HepG2 (cell line): ENCODE results near the gene SLC16A5. TPM values are rescaled to one million over a fixed set of nuclear protein-coding genes. Genes with fewer than 3 reads are reported as not detected.

ENCODE experiments used
- CCAR2 ChIP-seq: fragments of 200-400 bp; formaldehyde crosslinking; optimal IDR thresholded peaks from 2 replicates; pipeline ENCODE3; 2018; ENCODE audit warnings: low read depth, mild to moderate bottlenecking, low read length, moderate library complexity
- GABPB1 ChIP-seq: IDR thresholded peaks from 2 replicates; pipeline ENCODE4 v1.6.1; 2016; ENCODE audit warnings: mild to moderate bottlenecking, missing genetic modification reagents, moderate library complexity, missing compliant biosample characterization
- MXD1 ChIP-seq: sonication (generic); formaldehyde crosslinking; IDR thresholded peaks from 2 replicates; pipeline ENCODE4 v1.4.0; 2020; ENCODE audit warnings: mild to moderate bottlenecking, missing genetic modification reagents
- NFIC ChIP-seq: IDR thresholded peaks from 2 replicates; pipeline ENCODE4 v1.6.1; 2012; ENCODE audit warnings: mild to moderate bottlenecking, low read length, inconsistent platforms
- NR2F2 ChIP-seq: IDR thresholded peaks from 2 replicates; pipeline ENCODE4 v1.6.1; 2012; ENCODE audit warnings: low read depth, inconsistent platforms, borderline replicate concordance
- PCBP2 ChIP-seq: fragments of 200-400 bp; formaldehyde crosslinking; optimal IDR thresholded peaks from 2 replicates; pipeline ENCODE3; 2018; ENCODE audit warnings: low read length, low read depth; ENCODE audit not compliant: poor library complexity, severe bottlenecking
- TCF7L2 ChIP-seq: IDR thresholded peaks from 2 replicates; pipeline ENCODE4 v1.6.1; 2011; ENCODE audit warnings: mild to moderate bottlenecking, low read depth, low read length, moderate library complexity
- TGIF2 ChIP-seq: IDR thresholded peaks from 2 replicates; pipeline ENCODE4 v1.6.1; 2016; ENCODE audit warnings: control low read depth, missing compliant biosample characterization
- ZNF501 ChIP-seq: sonication (generic); formaldehyde crosslinking; IDR thresholded peaks from 2 replicates; pipeline ENCODE4 v1.5.1; 2020; ENCODE audit warnings: mild to moderate bottlenecking, moderate library complexity, missing genetic modification reagents
- ZNF614 ChIP-seq: IDR thresholded peaks from 2 replicates; pipeline ENCODE4 v1.6.1; 2018; ENCODE audit warnings: missing biosample characterization, missing genetic modification reagents, inconsistent platforms, borderline replicate concordance
- ZNF672 ChIP-seq: sonication (generic); formaldehyde crosslinking; IDR thresholded peaks from 2 replicates; pipeline ENCODE4 v1.8.1; 2022; ENCODE audit warnings: missing genetic modification reagents
- ZSCAN20 ChIP-seq: sonication (generic); formaldehyde crosslinking; IDR thresholded peaks from 2 replicates; pipeline ENCODE4 v1.4.0; 2020; ENCODE audit warnings: missing genetic modification reagents, mild to moderate bottlenecking, borderline replicate concordance
- polyA plus RNA-seq, 8 experiments: library from polyadenylated mRNA; depleted of rRNA in 3 of 8; stranded (reverse) in 7 of 8; unstranded in 1 of 8; fragments of >200 nt; fragmentation: Illumina TruSeq in 4 of 8; extraction: Trizol in 4 of 8; gene quantifications; 2 replicates each; pipeline versions ENCODE4 v1.2.1 to v1.2.3, GENCODE V29; 2011 to 2016; ENCODE audit warnings: low read depth in 4 of 8, missing spikeins in 1 of 8, mixed read lengths in 1 of 8; ENCODE audit not compliant: insufficient read depth in 1 of 8
- total RNA-seq, 5 experiments: library from RNA; depleted of rRNA; stranded (reverse); fragments of >200 nt; fragmentation: Illumina TruSeq; extraction: Trizol; gene quantifications; 2 replicates each; pipeline ENCODE4 v1.2.3, GENCODE V29; 2016; ENCODE audit warnings: low read depth in 1 of 5
- TF ChIP-seq, protein P1 (sequence below): sonication (generic); formaldehyde crosslinking; IDR thresholded peaks from 2 replicates; pipeline ENCODE4 v1.4.0; 2020; ENCODE audit warnings: missing genetic modification reagents
- TF ChIP-seq, protein P2 (sequence below): sonication (generic); formaldehyde crosslinking; IDR thresholded peaks from 2 replicates; pipeline ENCODE4 v1.4.0; 2020; ENCODE audit warnings: missing genetic modification reagents
- TF ChIP-seq, protein P3 (sequence below): sonication (generic); formaldehyde crosslinking; IDR thresholded peaks from 2 replicates; pipeline ENCODE4 v1.8.0; 2022; ENCODE audit warnings: mild to moderate bottlenecking, missing genetic modification reagents, borderline replicate concordance
- TF ChIP-seq, protein P4 (sequence below): sonication (generic); formaldehyde crosslinking; IDR thresholded peaks from 2 replicates; pipeline ENCODE4 v1.4.0; 2020; ENCODE audit warnings: missing genetic modification reagents

Gene SLC16A5
- total and polyA plus RNA-seq, 2 of the 13 experiments (the other 11 are each of a cell fraction or from before 2014, with no cell fraction given): 0.69 to 5.6 TPM

- TF ChIP-seq ZNF501 (CRISPR knock-in tag) (0 out of 2 replicates have a peak, but pooled peaks have one; percentile 32), TGIF2 (CRISPR knock-in tag) (peak; percentile 40; the same call in 1 of the 2 replicates), TCF7L2 (no peak), CCAR2 (no peak), NFIC (peak; percentile 77; the same call in 1 of the 2 replicates), ZSCAN20 (CRISPR knock-in tag) (no peak), MXD1 (CRISPR knock-in tag) (no peak), PCBP2 (no peak), GABPB1 (CRISPR knock-in tag) (peak; percentile 71), ZNF614 (CRISPR knock-in tag) (no peak), ZNF672 (no peak), NR2F2 (peak; percentile 97)
- TF ChIP-seq, protein P1, sequence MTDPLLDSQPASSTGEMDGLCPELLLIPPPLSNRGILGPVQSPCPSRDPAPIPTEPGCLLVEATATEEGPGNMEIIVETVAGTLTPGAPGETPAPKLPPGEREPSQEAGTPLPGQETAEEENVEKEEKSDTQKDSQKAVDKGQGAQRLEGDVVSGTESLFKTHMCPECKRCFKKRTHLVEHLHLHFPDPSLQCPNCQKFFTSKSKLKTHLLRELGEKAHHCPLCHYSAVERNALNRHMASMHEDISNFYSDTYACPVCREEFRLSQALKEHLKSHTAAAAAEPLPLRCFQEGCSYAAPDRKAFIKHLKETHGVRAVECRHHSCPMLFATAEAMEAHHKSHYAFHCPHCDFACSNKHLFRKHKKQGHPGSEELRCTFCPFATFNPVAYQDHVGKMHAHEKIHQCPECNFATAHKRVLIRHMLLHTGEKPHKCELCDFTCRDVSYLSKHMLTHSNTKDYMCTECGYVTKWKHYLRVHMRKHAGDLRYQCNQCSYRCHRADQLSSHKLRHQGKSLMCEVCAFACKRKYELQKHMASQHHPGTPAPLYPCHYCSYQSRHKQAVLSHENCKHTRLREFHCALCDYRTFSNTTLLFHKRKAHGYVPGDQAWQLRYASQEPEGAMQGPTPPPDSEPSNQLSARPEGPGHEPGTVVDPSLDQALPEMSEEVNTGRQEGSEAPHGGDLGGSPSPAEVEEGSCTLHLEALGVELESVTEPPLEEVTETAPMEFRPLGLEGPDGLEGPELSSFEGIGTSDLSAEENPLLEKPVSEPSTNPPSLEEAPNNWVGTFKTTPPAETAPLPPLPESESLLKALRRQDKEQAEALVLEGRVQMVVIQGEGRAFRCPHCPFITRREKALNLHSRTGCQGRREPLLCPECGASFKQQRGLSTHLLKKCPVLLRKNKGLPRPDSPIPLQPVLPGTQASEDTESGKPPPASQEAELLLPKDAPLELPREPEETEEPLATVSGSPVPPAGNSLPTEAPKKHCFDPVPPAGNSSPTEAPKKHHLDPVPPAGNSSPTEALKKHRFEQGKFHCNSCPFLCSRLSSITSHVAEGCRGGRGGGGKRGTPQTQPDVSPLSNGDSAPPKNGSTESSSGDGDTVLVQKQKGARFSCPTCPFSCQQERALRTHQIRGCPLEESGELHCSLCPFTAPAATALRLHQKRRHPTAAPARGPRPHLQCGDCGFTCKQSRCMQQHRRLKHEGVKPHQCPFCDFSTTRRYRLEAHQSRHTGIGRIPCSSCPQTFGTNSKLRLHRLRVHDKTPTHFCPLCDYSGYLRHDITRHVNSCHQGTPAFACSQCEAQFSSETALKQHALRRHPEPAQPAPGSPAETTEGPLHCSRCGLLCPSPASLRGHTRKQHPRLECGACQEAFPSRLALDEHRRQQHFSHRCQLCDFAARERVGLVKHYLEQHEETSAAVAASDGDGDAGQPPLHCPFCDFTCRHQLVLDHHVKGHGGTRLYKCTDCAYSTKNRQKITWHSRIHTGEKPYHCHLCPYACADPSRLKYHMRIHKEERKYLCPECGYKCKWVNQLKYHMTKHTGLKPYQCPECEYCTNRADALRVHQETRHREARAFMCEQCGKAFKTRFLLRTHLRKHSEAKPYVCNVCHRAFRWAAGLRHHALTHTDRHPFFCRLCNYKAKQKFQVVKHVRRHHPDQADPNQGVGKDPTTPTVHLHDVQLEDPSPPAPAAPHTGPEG (CRISPR knock-in tag): 0 out of 2 replicates have a peak, but pooled peaks have one; percentile 48
- TF ChIP-seq, protein P2, sequence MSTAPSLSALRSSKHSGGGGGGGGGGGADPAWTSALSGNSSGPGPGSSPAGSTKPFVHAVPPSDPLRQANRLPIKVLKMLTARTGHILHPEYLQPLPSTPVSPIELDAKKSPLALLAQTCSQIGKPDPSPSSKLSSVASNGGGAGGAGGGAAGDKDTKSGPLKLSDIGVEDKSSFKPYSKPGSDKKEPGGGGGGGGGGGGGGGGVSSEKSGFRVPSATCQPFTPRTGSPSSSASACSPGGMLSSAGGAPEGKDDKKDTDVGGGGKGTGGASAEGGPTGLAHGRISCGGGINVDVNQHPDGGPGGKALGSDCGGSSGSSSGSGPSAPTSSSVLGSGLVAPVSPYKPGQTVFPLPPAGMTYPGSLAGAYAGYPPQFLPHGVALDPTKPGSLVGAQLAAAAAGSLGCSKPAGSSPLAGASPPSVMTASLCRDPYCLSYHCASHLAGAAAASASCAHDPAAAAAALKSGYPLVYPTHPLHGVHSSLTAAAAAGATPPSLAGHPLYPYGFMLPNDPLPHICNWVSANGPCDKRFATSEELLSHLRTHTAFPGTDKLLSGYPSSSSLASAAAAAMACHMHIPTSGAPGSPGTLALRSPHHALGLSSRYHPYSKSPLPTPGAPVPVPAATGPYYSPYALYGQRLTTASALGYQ: peak; percentile 79; the same call in 1 of the 2 replicates
- TF ChIP-seq, protein P3, sequence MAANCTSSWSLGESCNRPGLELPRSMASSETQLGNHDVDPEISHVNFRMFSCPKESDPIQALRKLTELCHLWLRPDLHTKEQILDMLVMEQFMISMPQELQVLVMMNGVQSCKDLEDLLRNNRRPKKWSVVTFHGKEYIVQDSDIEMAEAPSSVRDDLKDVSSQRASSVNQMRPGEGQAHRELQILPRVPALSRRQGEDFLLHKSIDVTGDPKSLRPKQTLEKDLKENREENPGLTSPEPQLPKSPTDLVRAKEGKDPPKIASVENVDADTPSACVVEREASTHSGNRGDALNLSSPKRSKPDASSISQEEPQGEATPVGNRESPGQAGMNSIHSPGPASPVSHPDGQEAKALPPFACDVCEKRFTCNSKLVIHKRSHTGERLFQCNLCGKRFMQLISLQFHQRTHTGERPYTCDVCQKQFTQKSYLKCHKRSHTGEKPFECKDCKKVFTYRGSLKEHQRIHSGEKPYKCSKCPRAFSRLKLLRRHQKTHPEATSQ (CRISPR knock-in tag): peak; percentile 65; the same call in 1 of the 2 replicates
- TF ChIP-seq, protein P4, sequence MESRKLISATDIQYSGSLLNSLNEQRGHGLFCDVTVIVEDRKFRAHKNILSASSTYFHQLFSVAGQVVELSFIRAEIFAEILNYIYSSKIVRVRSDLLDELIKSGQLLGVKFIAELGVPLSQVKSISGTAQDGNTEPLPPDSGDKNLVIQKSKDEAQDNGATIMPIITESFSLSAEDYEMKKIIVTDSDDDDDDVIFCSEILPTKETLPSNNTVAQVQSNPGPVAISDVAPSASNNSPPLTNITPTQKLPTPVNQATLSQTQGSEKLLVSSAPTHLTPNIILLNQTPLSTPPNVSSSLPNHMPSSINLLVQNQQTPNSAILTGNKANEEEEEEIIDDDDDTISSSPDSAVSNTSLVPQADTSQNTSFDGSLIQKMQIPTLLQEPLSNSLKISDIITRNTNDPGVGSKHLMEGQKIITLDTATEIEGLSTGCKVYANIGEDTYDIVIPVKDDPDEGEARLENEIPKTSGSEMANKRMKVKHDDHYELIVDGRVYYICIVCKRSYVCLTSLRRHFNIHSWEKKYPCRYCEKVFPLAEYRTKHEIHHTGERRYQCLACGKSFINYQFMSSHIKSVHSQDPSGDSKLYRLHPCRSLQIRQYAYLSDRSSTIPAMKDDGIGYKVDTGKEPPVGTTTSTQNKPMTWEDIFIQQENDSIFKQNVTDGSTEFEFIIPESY: no peak
Measured at GRCh38 chr17:75090871-75091854, 3.4 kb downstream of the SLC16A5 start (continued).
